SKM-1 treated with dmso at 0.1 percent for 144 hours (cell line): Measurements from ENCODE around the gene FAM185A.
"Not testable (repeated sequence)": the region's sequence is repeated elsewhere in the genome, so short reads cannot be mapped to it uniquely, and the experiment has no call there.

ENCODE experiments used
- DNase-seq: peaks from one replicate; lab custom pipeline; 2025; ENCODE audit not compliant: unreplicated experiment; lab: John Stamatoyannopoulos, UW

Gene FAM185A

GRCh38 chr7:102828286-102828685, 79.5 kb downstream of the FAM185A start:
- DNase-seq, result no peak

GRCh38 chr7:102829075-102829474, 80.3 kb downstream of the FAM185A start:
- DNase-seq, result no peak

GRCh38 chr7:102830197-102830596, 81.4 kb downstream of the FAM185A start:
- no peak for DNase-seq

- DNase-seq, result no peak
Measured at GRCh38 chr7:102832674-102833073, 83.9 kb downstream of the FAM185A start.

GRCh38 chr7:102833343-102833742, 84.5 kb downstream of the FAM185A start:
- DNase-seq, result no peak

- DNase-seq, result no peak
Measured at GRCh38 chr7:102834466-102834865, 85.7 kb downstream of the FAM185A start.

- DNase-seq, result no peak
Measured at GRCh38 chr7:102834999-102835398, 86.2 kb downstream of the FAM185A start.

GRCh38 chr7:102836191-102836919, 87.6 kb downstream of the FAM185A start:
- DNase-seq, result no peak

GRCh38 chr7:102836977-102837376, 88.2 kb downstream of the FAM185A start:
- no peak for DNase-seq

GRCh38 chr7:102837802-102838201, 89.0 kb downstream of the FAM185A start:
- no peak for DNase-seq

- not testable (repeated sequence) for DNase-seq
Measured at GRCh38 chr7:102838572-102839101, 89.8 kb downstream of the FAM185A start.

- DNase-seq, result no peak
Measured at GRCh38 chr7:102840404-102840803, 91.6 kb downstream of the FAM185A start.

- DNase-seq, result no peak
Measured at GRCh38 chr7:102841290-102841689, 92.5 kb downstream of the FAM185A start.

- no peak for DNase-seq
Measured at GRCh38 chr7:102842284-102842683, 93.5 kb downstream of the FAM185A start.

GRCh38 chr7:102843850-102844249, 95.1 kb downstream of the FAM185A start:
- no peak for DNase-seq

- no peak for DNase-seq
Measured at GRCh38 chr7:102845346-102845745, 96.5 kb downstream of the FAM185A start.

GRCh38 chr7:102849079-102849478, 100.3 kb downstream of the FAM185A start:
- no peak for DNase-seq

- no peak for DNase-seq
Measured at GRCh38 chr7:102849538-102849937, 100.7 kb downstream of the FAM185A start.

GRCh38 chr7:102856036-102856435, 107.2 kb downstream of the FAM185A start:
- DNase-seq, result no peak
